HTERT RPE-1 (cell line): Measurements from ENCODE around the gene CPNE1.

Experiments used
- in situ Hi-C: fragments of 300-500 bp; cut with MboI; formaldehyde crosslinking; loops from 4 replicates; pipeline ENCODE4 v1.14.3; 2020; ENCODE audit warnings: low sequenced_read_pairs

CPNE1 gene

DNA sequence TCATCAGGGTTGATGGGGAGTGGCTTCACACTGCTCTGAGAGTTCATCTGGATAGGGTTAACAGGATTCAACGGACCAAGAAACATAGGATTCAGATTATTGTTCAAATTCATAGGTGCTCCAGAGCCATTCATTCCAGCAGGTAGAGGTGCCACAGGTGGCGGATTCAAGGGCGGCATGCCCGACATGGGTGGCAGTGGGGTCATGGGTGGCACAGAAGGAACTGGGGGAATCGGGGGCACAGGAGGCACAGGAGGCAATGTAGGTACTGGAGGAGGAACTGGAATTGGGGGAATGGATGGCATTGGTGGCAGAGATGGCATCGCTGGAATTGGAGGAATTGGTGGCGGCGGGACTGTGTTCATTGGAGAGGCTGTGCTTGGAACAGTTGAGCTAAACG, 10.3 kb downstream of the CPNE1 start:
- in situ Hi-C loops: no loop called here

DNA sequence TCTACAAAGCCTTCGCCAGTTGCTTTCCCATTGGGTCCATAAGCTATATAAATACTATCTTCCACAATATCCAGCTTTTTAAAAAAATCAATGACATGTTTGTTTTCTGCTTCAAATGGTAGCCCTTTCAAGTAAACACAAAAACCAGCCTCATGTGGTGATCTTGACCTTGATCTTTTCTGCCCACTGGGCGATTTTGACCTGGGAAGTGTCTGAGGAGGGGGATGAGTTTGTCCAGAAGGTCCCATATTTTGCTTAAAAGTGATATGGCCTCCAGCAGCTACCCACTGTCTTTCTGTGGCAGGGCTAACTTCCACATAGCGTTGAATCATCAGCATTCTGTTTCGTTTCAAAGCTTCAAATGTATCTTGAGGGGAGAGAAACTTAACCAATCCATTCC, 10.8 kb downstream of the CPNE1 start:
- in situ Hi-C loops: no loop called here

- in situ Hi-C loops: no loop called here
Measured at GRCh38 chr20:35653430-35653734, 11.3 kb downstream of the CPNE1 start.

DNA sequence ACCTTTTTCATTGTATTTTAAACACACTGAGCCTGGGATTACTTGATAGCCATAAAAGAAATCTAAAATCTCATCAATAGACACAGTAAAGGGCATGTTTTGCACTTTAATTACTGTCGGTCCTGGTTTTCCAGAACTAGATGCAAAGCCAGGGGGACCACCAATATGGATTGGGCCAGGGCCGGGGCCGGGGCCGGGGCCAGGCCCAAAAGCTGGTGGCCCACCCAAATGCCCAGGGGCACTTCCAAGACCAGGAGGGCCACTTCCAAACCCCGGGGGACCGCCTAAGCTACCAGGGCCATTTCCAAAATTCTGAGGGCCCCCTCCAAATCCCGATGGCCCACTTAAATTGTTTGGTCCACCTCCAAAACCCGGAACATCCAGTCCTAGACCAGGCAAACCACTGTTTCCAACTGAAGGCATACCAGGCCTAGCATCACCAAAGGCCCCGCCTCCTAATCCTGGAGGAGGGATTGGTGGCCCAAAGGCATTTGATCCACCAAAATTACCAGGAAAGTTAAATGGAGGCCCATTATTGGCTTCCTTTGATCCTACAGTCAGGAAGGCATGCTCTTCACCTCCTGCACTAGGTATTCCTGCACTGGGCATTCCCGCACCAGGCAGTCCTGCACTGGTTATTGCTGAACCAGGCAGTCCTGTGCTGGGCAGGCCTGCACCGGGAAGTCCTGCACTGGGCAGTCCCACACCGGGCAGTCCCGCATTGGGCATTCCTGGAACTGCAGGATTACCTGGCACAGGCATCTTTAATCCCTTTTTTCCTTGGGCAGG, 11.9 kb downstream of the CPNE1 start:
- in situ Hi-C loops: no loop called here

GRCh38 chr20:35651958-35652357, 12.7 kb downstream of the CPNE1 start:
- in situ Hi-C loops: no loop called here

DNA sequence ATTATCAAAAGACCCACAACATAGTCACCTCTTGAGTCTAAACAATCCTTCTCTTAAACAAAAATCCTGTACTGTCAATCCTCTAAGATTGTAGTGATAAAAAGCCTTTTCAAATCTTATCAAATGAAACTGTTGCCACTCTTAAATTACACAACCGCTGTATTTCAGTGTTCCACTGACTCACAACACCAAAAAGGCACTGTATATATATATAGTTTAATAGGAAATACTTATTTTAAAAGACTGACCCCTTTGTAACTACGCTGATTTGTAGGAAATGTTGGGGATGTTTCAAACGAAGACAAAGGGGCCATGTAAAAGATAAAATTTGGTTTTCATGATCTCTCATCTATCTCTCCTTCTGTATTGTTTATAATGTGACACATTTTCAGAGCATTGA, 14.1 kb downstream of the CPNE1 start:
- in situ Hi-C loops: no loop called here

- in situ Hi-C loops: no loop called here
Measured at GRCh38 chr20:35648836-35649235, 15.9 kb downstream of the CPNE1 start.

- in situ Hi-C loops: no loop called here
Measured at GRCh38 chr20:35644806-35645205, 19.9 kb downstream of the CPNE1 start.

DNA sequence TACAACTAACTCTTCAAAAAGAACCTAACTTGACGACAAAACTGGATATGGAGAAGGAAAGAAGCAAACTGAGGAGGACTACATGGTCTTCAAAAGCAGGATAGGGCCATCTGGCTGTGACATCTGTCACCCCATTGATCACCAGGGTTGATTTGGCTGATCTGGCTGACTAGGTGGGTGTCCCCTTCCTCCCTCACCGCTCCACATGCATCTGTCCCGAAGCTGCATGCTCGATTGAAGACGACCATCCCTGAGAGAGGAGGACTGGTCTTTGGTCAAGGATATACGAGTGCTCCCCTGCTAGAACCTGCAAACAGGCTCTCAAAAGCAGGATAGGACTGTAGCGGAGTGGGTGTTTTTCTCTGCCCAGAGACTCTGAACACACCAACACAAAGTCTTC, 21.7 kb downstream of the CPNE1 start:
- in situ Hi-C loops: no loop called here

DNA sequence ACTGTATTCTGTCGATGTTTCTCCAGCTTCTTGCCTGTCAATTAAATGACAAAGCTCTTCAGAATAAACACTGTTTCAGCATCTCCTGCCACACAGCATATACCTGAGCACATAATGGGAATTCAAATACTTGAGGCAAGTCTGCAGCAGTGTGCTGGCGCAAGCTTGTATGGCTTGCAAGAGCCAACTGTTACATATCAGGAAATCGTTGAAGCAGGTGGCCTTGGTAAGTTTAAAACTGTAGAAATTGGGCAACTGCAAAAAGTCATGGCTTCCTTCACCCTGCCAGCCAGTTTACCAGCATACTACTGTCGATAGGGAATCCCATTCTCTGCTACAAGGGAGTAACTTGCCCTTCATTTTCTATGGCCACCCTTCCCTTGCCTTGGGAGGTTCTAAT, 23.0 kb downstream of the CPNE1 start:
- in situ Hi-C loops: no loop called here

GRCh38 chr20:35640724-35641123, 24.0 kb downstream of the CPNE1 start:
- in situ Hi-C loops: no loop called here

DNA sequence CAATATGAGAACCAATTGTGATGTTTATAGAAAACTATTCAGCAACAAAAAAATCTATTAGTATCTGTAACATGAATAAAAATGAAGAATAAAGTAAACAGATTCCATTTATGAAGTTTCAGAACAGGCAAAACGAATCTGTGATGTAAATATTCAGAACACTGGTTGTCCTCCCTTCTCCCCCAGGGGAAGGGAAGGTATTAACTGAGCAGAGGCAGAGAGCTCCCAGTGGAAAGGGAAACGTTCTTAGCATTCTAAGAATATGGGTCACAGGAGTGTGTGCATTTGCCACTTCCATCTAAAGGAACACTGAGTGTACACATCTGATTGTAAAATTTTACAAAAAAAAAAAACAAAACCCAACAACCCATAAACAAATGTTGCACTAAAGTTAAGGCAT, 25.9 kb downstream of the CPNE1 start:
- in situ Hi-C loops: no loop called here

DNA sequence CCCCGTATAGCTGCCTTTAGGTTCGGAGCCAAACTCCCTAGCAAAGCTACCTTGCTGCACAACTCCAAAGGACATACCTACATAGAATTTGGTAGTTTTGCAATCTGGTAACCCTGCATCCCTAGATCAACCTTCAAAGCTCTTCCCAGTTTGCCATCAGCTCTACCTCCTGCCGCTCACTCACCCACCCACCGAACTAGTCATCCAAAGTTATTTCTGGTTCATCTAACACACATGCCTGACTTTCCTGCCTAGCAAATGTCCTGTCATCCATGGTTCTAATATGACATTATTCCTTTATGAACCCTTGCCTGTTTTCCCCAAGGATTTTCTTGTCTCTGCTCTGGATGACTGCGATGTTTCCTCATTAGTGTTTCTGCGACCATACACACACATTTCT, 27.4 kb downstream of the CPNE1 start:
- in situ Hi-C loops: no loop called here

DNA sequence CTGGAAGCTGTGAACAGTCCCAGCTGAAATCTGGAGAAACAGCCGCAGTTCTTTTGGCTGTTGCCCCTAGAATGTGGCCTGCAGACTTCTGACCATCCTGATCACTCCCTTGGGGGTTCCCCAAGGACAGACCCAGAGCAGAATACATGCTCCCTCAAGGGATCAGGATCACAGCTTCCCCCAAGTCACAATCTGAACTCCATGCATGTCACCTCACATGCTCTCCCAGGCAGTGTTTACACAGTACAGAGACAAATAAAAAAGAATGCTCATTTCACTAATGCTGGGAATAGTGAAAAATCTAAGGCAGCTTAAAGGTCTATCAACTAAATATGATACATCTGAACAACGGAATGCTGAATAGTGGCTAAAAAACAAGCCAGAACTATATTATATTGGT, 28.6 kb downstream of the CPNE1 start:
- in situ Hi-C loops: no loop called here

- in situ Hi-C loops: no loop called here
Measured at GRCh38 chr20:35635652-35636051, 29.0 kb downstream of the CPNE1 start.

DNA sequence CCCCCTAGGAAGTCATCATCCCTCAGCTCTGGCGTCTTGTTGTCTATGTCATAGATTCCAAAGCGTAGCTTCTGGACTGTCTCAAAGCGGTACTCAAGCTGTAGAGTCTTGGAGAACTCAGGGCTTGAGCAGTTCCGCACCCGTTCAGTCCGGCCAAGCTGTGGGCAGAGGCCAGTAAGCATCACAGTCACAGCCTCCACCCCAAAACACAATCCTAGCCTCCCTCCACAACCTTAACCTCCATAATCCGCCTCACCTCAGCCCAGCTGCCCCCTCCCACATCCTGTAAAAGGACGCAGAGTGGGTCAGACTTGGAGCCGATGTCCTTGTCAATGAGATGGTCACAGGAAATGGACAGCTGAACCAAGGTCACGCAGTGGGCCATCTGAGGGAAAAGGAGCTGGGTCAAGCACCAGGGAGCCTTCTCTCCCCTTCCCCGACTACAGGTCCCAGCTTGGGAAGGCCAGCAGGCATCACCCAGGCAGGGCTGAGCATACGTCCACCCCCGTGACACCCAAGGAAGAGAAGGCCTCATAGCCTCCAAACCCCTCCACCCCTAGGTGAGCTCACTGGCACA, 32.1 kb downstream of the CPNE1 start:
- in situ Hi-C loops: no loop called here

- in situ Hi-C loops: no loop called here
Measured at GRCh38 chr20:35630636-35631035, 34.1 kb downstream of the CPNE1 start.

GRCh38 chr20:35629427-35630145, 35.1 kb downstream of the CPNE1 start:
- in situ Hi-C loops: no loop called here

GRCh38 chr20:35627121-35627520, 37.6 kb downstream of the CPNE1 start:
- in situ Hi-C loops: no loop called here

- in situ Hi-C loops: no loop called here
Measured at GRCh38 chr20:35626386-35627001, 38.2 kb downstream of the CPNE1 start.

DNA sequence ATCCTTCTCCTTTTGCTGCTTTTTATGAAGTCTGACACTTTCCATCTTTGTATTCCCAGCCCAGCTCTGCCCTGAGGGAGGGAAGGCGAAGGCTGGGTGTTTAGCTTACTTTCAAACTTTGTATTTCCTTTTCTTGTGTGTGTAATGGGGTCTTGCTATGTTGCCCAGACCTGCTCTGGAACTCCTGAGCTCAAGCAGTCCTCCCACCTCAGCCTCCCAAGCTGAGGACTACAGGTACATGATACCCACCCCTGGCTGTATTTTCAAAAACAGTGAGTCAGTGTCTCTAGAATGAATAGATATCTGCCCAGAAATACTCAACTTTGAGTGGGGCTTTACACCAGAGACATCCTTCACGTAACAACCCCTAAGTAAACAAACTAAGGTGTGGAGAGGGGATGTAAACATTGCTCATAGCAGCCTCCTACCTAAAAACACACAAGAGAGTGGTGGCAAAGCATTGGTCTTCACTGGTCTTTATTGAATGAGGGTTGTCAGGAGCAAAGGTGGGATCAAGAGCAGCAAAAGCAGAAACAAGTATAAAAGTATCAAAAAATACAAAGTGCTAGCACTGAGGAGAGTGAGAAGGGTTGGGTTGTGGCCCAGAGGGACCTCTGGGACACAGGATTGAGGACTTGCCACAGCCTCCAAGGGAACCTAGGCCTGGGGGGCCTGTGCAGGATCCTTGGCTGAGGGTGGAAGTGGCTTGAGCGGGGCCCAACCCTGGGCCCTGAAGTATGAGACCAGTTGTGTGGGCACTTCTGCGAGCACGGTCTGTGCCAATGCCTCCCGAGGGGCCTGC, 38.9 kb downstream of the CPNE1 start:
- in situ Hi-C loops: no loop called here
